Measurements from ENCODE around the gene PLXNA1. TPM values are rescaled to one million over a fixed set of nuclear protein-coding genes. Genes with fewer than 3 reads are reported as not detected.

The PLXNA1 gene
- total and polyA plus RNA-seq, 2 experiments from 2014 or later = 11.0 to 73.5 TPM

DNA sequence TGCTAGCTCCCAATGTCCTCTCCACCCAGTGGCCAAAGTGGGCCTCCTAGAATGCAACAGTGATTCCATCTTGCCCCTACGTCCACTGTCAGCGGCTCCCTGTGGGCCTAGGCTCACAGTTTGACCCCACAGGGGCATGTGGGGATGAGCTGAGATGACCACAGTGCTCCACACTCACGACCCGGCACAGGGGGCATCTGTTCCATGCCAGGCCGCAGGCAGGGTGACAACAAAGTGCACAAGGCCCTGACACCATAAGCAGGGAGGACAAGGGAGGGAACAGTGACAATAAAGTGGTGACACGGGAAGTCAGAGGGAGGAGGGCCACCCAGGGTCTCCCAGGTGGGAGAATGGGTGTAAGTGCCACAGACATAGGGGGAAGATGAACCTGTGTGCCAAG lies 5.1 kb upstream of the PLXNA1 start:
- no peaks in the 10 kb centered on the region for H3K9me2 ChIP-seq (ENCODE audit: insufficient read depth)
- peaks cover 12% of the 10 kb centered on the region for H3K9me3 Mint-ChIP-seq
- no peak for DNase-seq (ENCODE audit: low spot score)
- peaks cover 5% of the 10 kb centered on the region; the same call in 1 of the 3 replicates for H3K36me3 Mint-ChIP-seq (ENCODE audit: low read depth)
- H3K79me2 ChIP-seq (replicated peaks; ENCODE audit: insufficient read depth) = no peaks in the 10 kb centered on the region
- H3F3A ChIP-seq (replicated peaks; ENCODE audit: low read depth) = no peaks in the 10 kb centered on the region
- no peak overlapping the region for H3K4me3 ChIP-seq
- H3K27ac Mint-ChIP-seq = no peak overlapping the region
- H2AFZ ChIP-seq = no peak overlapping the region
- H3K27ac ChIP-seq (ENCODE audit: low read depth) = no peak overlapping the region
- H3K4me2 ChIP-seq = no peak overlapping the region
- peaks cover 4% of the 10 kb centered on the region; the same call in 2 of the 3 replicates for H3K4me1 Mint-ChIP-seq
- H3K27me3 ChIP-seq (ENCODE audit: insufficient read depth) = 0 out of 2 replicates have a peak, but pooled peaks cover 10% of the 10 kb centered on the region
- H3K4me1 ChIP-seq (ENCODE audit: insufficient read depth) = peaks cover 4% of the 10 kb centered on the region
- H3K4me3 Mint-ChIP-seq = no peak overlapping the region
- TF ChIP-seq, protein P1, sequence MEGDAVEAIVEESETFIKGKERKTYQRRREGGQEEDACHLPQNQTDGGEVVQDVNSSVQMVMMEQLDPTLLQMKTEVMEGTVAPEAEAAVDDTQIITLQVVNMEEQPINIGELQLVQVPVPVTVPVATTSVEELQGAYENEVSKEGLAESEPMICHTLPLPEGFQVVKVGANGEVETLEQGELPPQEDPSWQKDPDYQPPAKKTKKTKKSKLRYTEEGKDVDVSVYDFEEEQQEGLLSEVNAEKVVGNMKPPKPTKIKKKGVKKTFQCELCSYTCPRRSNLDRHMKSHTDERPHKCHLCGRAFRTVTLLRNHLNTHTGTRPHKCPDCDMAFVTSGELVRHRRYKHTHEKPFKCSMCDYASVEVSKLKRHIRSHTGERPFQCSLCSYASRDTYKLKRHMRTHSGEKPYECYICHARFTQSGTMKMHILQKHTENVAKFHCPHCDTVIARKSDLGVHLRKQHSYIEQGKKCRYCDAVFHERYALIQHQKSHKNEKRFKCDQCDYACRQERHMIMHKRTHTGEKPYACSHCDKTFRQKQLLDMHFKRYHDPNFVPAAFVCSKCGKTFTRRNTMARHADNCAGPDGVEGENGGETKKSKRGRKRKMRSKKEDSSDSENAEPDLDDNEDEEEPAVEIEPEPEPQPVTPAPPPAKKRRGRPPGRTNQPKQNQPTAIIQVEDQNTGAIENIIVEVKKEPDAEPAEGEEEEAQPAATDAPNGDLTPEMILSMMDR (conservative IDR thresholded peaks at IDR 0.05; ENCODE audit: low read depth in 2 of 2) = no peak
- TF ChIP-seq, protein P2, sequence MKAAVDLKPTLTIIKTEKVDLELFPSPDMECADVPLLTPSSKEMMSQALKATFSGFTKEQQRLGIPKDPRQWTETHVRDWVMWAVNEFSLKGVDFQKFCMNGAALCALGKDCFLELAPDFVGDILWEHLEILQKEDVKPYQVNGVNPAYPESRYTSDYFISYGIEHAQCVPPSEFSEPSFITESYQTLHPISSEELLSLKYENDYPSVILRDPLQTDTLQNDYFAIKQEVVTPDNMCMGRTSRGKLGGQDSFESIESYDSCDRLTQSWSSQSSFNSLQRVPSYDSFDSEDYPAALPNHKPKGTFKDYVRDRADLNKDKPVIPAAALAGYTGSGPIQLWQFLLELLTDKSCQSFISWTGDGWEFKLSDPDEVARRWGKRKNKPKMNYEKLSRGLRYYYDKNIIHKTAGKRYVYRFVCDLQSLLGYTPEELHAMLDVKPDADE (IDR thresholded peaks at IDR 0.05) = no peak
- TF ChIP-seq EZH2phosphoT487 (IDR thresholded peaks at IDR 0.05; ENCODE audit: unreplicated experiment) = no peak
- no peak for TF ChIP-seq JUNB (IDR thresholded peaks at IDR 0.05; ENCODE audit: unreplicated experiment)
- no peak for TF ChIP-seq ZNF331 (CRISPR knock-in tag; IDR thresholded peaks at IDR 0.05; ENCODE audit: low read depth)
- H4K20me1 ChIP-seq (replicated peaks; ENCODE audit: insufficient read depth) = no peaks in the 10 kb centered on the region
- no peaks in the 10 kb centered on the region for H3K36me3 ChIP-seq (ENCODE audit: insufficient read depth)
- no peak for ATAC-seq
- H3K27me3 Mint-ChIP-seq (ENCODE audit: insufficient read depth, low read depth, poor library complexity) = peaks cover 19% of the 10 kb centered on the region

GRCh38 chr3:126978291-126978690 lies 4.6 kb upstream of the PLXNA1 start:
- no peaks in the 10 kb centered on the region for H3K36me3 ChIP-seq (ENCODE audit: insufficient read depth)
- no peak overlapping the region for H3K4me2 ChIP-seq
- Mint-ChIP-seq H3K27ac (no peak overlapping the region), H3K4me3 (no peak overlapping the region), H3K4me1 (peaks cover 4% of the 10 kb centered on the region; the same call in 2 of the 3 replicates), H3K9me3 (peaks cover 12% of the 10 kb centered on the region), H3K27me3 (ENCODE audit: insufficient read depth, low read depth, poor library complexity) (peaks cover 19% of the 10 kb centered on the region), H3K36me3 (ENCODE audit: low read depth) (peaks cover 5% of the 10 kb centered on the region; the same call in 1 of the 3 replicates)
- no peaks in the 10 kb centered on the region for H3K9me2 ChIP-seq (ENCODE audit: insufficient read depth)
- H3K27ac ChIP-seq (ENCODE audit: low read depth) = no peak overlapping the region
- H3F3A ChIP-seq (replicated peaks; ENCODE audit: low read depth) = no peaks in the 10 kb centered on the region
- 0 out of 2 replicates have a peak, but pooled peaks cover 10% of the 10 kb centered on the region for H3K27me3 ChIP-seq (ENCODE audit: insufficient read depth)
- H4K20me1 ChIP-seq (replicated peaks; ENCODE audit: insufficient read depth) = no peaks in the 10 kb centered on the region
- no peak for ATAC-seq
- no peak overlapping the region for H3K4me3 ChIP-seq
- no peaks in the 10 kb centered on the region for H3K79me2 ChIP-seq (replicated peaks; ENCODE audit: insufficient read depth)
- no peak overlapping the region for H2AFZ ChIP-seq
- no peak for DNase-seq (ENCODE audit: low spot score)
- H3K4me1 ChIP-seq (ENCODE audit: insufficient read depth) = peaks cover 4% of the 10 kb centered on the region
- no peak for TF ChIP-seq NANOG (IDR thresholded peaks at IDR 0.05; ENCODE audit: borderline replicate concordance)
- no peak for TF ChIP-seq EZH2phosphoT487 (IDR thresholded peaks at IDR 0.05; ENCODE audit: unreplicated experiment)
- TF ChIP-seq, protein P3, sequence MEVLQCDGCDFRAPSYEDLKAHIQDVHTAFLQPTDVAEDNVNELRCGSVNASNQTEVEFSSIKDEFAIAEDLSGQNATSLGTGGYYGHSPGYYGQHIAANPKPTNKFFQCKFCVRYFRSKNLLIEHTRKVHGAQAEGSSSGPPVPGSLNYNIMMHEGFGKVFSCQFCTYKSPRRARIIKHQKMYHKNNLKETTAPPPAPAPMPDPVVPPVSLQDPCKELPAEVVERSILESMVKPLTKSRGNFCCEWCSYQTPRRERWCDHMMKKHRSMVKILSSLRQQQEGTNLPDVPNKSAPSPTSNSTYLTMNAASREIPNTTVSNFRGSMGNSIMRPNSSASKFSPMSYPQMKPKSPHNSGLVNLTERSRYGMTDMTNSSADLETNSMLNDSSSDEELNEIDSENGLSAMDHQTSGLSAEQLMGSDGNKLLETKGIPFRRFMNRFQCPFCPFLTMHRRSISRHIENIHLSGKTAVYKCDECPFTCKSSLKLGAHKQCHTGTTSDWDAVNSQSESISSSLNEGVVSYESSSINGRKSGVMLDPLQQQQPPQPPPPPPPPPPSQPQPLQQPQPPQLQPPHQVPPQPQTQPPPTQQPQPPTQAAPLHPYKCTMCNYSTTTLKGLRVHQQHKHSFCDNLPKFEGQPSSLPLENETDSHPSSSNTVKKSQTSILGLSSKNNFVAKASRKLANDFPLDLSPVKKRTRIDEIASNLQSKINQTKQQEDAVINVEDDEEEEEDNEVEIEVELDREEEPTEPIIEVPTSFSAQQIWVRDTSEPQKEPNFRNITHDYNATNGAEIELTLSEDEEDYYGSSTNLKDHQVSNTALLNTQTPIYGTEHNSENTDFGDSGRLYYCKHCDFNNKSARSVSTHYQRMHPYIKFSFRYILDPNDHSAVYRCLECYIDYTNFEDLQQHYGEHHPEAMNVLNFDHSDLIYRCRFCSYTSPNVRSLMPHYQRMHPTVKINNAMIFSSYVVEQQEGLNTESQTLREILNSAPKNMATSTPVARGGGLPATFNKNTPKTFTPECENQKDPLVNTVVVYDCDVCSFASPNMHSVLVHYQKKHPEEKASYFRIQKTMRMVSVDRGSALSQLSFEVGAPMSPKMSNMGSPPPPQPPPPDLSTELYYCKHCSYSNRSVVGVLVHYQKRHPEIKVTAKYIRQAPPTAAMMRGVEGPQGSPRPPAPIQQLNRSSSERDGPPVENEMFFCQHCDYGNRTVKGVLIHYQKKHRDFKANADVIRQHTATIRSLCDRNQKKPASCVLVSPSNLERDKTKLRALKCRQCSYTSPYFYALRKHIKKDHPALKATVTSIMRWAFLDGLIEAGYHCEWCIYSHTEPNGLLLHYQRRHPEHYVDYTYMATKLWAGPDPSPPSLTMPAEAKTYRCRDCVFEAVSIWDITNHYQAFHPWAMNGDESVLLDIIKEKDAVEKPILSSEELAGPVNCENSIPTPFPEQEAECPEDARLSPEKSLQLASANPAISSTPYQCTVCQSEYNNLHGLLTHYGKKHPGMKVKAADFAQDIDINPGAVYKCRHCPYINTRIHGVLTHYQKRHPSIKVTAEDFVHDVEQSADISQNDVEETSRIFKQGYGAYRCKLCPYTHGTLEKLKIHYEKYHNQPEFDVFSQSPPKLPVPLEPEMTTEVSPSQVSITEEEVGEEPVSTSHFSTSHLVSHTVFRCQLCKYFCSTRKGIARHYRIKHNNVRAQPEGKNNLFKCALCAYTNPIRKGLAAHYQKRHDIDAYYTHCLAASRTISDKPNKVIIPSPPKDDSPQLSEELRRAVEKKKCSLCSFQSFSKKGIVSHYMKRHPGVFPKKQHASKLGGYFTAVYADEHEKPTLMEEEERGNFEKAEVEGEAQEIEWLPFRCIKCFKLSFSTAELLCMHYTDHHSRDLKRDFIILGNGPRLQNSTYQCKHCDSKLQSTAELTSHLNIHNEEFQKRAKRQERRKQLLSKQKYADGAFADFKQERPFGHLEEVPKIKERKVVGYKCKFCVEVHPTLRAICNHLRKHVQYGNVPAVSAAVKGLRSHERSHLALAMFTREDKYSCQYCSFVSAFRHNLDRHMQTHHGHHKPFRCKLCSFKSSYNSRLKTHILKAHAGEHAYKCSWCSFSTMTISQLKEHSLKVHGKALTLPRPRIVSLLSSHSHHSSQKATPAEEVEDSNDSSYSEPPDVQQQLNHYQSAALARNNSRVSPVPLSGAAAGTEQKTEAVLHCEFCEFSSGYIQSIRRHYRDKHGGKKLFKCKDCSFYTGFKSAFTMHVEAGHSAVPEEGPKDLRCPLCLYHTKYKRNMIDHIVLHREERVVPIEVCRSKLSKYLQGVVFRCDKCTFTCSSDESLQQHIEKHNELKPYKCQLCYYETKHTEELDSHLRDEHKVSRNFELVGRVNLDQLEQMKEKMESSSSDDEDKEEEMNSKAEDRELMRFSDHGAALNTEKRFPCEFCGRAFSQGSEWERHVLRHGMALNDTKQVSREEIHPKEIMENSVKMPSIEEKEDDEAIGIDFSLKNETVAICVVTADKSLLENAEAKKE (CRISPR knock-in tag; IDR thresholded peaks at IDR 0.05) = no peak
- TF ChIP-seq, protein P1 (conservative IDR thresholded peaks at IDR 0.05; ENCODE audit: low read depth in 2 of 2) = no peak
- no peak for TF ChIP-seq EZH2 (IDR thresholded peaks at IDR 0.05; ENCODE audit: low read depth, unreplicated experiment)
- TF ChIP-seq STAT1 (IDR thresholded peaks at IDR 0.05; ENCODE audit: unreplicated experiment) = no peak
- TF ChIP-seq ZNF114 (CRISPR knock-in tag; IDR thresholded peaks at IDR 0.05) = no peak
- TF ChIP-seq POLR2AphosphoS5 (IDR thresholded peaks at IDR 0.05; ENCODE audit: low read depth) = no peak

All from GM23338 (cell line).